Subcutaneous abdominal adipose tissue (tissue), 5 donors: ENCODE data around the gene TBC1D14.

Source experiments
- H3K27ac ChIP-seq: one replicate; pipeline ENCODE4 v1.7.0; 2013; ENCODE audit warnings: low read depth, mild to moderate bottlenecking, inconsistent platforms, low read length, moderate library complexity
- H3K27me3 ChIP-seq, 5 donors: one replicate each; pipeline ENCODE4 v1.7.0; 2013; ENCODE audit warnings: low read length in 5 of 5, inconsistent platforms in 1 of 5; ENCODE audit not compliant: control insufficient read depth in 5 of 5, insufficient read depth in 4 of 5
- H3K36me3 ChIP-seq, 5 donors: one replicate each; pipeline ENCODE4 v1.7.0; 2013; ENCODE audit warnings: low read length in 5 of 5; ENCODE audit not compliant: control insufficient read depth in 5 of 5, insufficient read depth in 5 of 5
- H3K4me1 ChIP-seq, 5 donors: one replicate each; pipeline ENCODE4 v1.7.0; 2013; ENCODE audit warnings: low read length in 5 of 5, mild to moderate bottlenecking in 3 of 5, moderate library complexity in 1 of 5; ENCODE audit not compliant: control insufficient read depth in 5 of 5, insufficient read depth in 5 of 5
- H3K4me3 ChIP-seq, 5 donors: one replicate each; pipeline ENCODE4 v1.7.0; 2013; ENCODE audit warnings: low read length in 5 of 5, low read depth in 1 of 5
- H3K9ac ChIP-seq, 5 donors: one replicate each; pipeline ENCODE4 v1.7.0; 2013; ENCODE audit warnings: low read length in 5 of 5, mild to moderate bottlenecking in 4 of 5, moderate library complexity in 3 of 5
- H3K9me3 ChIP-seq, 5 donors: one replicate each; pipeline ENCODE4 v1.7.0; 2013; ENCODE audit warnings: low read length in 5 of 5; ENCODE audit not compliant: control insufficient read depth in 5 of 5
- donor health status: healthy.
- donor health status: healthy.
- donor health status: healthy.
- donor health status: healthy.
- donor health status: healthy.

Gene TBC1D14

GRCh38 chr4:6984612-6985425 is 75.2 kb downstream of the TBC1D14 start:
- Histone ChIP-seq H3K36me3 (no peaks in the 10 kb centered on the region), H3K9me3 (no peaks in the 10 kb centered on the region), H3K4me3 (no peak overlapping the region), H3K27me3 (no peaks in the 10 kb centered on the region), H3K9ac (peak overlapping the region in 1 of 5 donors; percentile 19), H3K4me1 (peaks cover 9 to 56% (median 42%) of the 10 kb centered on the region in 5 donors), H3K27ac (no peak overlapping the region)

DNA sequence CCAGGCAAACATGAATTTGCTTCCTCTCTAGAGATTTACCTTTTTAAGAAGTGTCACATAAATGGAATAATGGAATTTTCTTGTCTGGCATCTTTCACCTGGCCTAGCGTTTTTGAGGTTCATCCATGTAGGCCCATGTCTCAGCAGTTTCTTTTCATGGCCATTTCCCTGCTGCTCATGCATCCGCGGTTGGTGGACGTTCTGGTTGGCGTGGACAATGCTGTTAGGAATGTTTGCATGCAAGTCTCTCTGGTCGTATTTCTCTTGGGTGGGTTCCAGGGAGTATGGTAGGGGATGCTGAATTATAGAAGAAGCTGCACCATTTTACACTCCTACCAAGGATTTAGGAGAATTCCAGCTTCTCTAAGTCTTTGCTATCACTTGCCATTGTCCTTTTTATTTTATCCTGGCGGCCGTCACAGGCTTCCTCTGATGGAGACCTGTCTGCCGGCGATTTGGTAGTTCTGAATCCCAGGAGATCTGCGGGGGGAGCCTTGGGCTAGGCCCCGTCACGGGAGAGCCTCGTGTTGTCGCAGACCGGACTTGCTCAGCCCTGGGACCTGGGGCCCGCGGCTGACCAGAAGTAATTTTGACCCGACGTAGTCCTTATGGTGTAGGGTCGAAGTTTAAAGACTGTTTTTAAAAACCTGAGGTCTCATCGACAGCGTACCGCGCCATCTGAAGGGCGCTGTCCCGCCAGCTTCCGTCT is 76.6 kb downstream of the TBC1D14 start:
- no peaks in the 10 kb centered on the region for H3K9me3 ChIP-seq
- H3K4me1 ChIP-seq: peaks cover 9 to 61% (median 46%) of the 10 kb centered on the region in 5 donors
- H3K36me3 ChIP-seq: peaks cover 0 to 8% (median 0%) of the 10 kb centered on the region in 5 donors
- peak overlapping the region; percentile 92 for H3K27ac ChIP-seq
- H3K27me3 ChIP-seq: no peaks in the 10 kb centered on the region
- peak overlapping the region; percentile 80 to 90 (median 88) for H3K9ac ChIP-seq
- peak overlapping the region; percentile 72 to 98 (median 89) for H3K4me3 ChIP-seq

GRCh38 chr4:6986781-6987587 is 77.4 kb downstream of the TBC1D14 start:
- H3K9me3 ChIP-seq: no peaks in the 10 kb centered on the region

DNA sequence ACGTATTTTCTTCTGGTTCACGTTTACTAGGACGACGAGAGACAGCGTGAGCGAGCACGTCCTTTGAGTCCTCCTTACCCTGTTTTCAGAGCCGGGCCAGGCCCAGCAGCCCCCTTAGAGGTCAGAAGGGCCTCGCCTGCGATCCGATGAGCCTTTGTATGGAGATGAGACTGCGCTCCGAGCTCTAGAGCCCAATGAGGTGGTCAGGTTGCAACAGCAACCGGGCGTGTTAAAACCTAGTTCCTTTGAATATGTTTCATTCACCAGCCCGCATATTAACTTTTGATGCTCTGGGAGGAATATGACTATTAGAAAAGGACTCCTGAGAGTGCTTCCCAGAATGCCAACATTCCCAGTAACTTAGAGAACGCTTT is 77.9 kb downstream of the TBC1D14 start:
- Histone ChIP-seq H3K4me1 (peaks cover 9 to 74% (median 56%) of the 10 kb centered on the region in 5 donors), H3K27me3 (no peaks in the 10 kb centered on the region), H3K9ac (peak overlapping the region; percentile 77 to 97 (median 83)), H3K27ac (peak overlapping the region; percentile 87), H3K9me3 (no peaks in the 10 kb centered on the region), H3K4me3 (peak overlapping the region; percentile 80 to 98 (median 93)), H3K36me3 (peaks cover 0 to 9% (median 0%) of the 10 kb centered on the region in 5 donors)

More at GRCh38 chr4:6986781-6987587, 77.4 kb downstream of the TBC1D14 start:
- peaks cover 9 to 69% (median 53%) of the 10 kb centered on the region in 5 donors for H3K4me1 ChIP-seq
- H3K27me3 ChIP-seq: no peaks in the 10 kb centered on the region
- H3K36me3 ChIP-seq: peaks cover 0 to 9% (median 0%) of the 10 kb centered on the region in 5 donors
- peak overlapping the region; percentile 92 for H3K27ac ChIP-seq
- peak overlapping the region; percentile 80 to 98 (median 93) for H3K4me3 ChIP-seq
- H3K9ac ChIP-seq: peak overlapping the region; percentile 88 to 97 (median 90)

GRCh38 chr4:6988016-6988715 is 78.5 kb downstream of the TBC1D14 start:
- Histone ChIP-seq H3K4me3 (peak overlapping the region; percentile 80 to 98 (median 93)), H3K27ac (peak overlapping the region; percentile 87), H3K9ac (peak overlapping the region; percentile 77 to 97 (median 83)), H3K4me1 (peaks cover 9 to 74% (median 56%) of the 10 kb centered on the region in 5 donors), H3K36me3 (peaks cover 0 to 10% (median under 1%) of the 10 kb centered on the region in 5 donors), H3K27me3 (no peaks in the 10 kb centered on the region), H3K9me3 (no peaks in the 10 kb centered on the region)

DNA sequence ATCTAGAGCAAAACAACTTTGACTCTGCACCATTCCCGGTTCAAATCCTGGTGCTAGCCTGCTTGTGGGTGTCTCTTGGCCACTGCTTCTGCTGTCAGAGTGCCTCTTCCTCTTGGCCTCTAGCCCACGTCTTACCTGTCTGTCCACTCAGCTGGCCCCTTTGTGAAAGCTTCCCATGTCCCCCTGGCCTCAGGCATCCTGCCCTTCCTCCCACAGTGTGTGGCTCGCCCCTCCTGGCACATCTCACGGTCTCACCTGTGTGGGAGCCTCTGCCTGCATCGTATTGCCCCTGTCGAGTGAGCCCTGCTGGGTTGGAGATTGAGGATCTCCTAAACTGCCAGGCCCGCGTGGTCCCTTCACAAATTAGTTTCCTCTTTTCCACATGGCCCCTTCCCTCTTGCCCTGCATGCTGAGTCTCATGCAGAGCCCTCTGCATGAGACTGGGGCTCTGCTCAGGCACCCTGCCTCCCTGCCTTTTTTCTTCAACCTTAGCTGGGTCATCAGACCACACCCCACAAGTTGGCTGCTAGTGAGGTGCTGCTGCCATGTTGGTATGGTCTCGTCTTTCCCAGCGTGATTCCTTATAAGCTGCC is 79.8 kb downstream of the TBC1D14 start:
- no peaks in the 10 kb centered on the region for H3K9me3 ChIP-seq
- no peak overlapping the region for H3K4me3 ChIP-seq
- H3K27ac ChIP-seq: no peak overlapping the region
- H3K9ac ChIP-seq: no peak overlapping the region
- peaks cover 0 to 18% (median 6%) of the 10 kb centered on the region in 5 donors for H3K36me3 ChIP-seq
- peaks cover 9 to 69% (median 52%) of the 10 kb centered on the region in 5 donors for H3K4me1 ChIP-seq
- H3K27me3 ChIP-seq: no peaks in the 10 kb centered on the region

- H3K4me1 ChIP-seq: peaks cover 9 to 56% (median 46%) of the 10 kb centered on the region in 5 donors
- H3K27me3 ChIP-seq: no peaks in the 10 kb centered on the region
- no peak overlapping the region for H3K27ac ChIP-seq
- H3K9ac ChIP-seq: peak overlapping the region in 1 of 5 donors; percentile 18
- H3K9me3 ChIP-seq: no peaks in the 10 kb centered on the region
- H3K36me3 ChIP-seq: peaks cover 3 to 26% (median 13%) of the 10 kb centered on the region in 5 donors
- no peak overlapping the region for H3K4me3 ChIP-seq
These were observed 81.0 kb downstream of the TBC1D14 start for GRCh38 chr4:6990661-6991060.

DNA sequence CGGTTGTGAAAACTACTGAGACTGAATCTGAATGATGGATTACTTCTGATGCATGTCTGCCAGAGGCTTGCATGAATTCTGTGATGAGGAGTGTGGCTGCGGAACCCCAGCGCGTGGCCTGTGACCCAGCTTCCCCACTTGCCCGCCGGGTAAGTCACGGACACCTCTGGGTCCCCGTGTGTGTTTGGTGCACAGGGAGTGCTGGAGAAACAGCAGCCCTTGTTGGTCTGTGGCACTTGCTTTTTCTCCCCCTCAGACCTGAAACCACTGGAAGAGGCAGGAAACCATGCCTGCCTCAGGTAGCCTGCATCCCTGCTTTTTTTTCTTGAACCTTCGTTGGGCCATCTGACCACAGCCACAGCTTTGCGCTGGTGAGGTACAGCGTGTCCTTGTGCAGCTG is 81.6 kb downstream of the TBC1D14 start:
- Histone ChIP-seq H3K36me3 (peaks cover 3 to 27% (median 15%) of the 10 kb centered on the region in 5 donors), H3K27me3 (no peaks in the 10 kb centered on the region), H3K9ac (peak overlapping the region in 1 of 5 donors; percentile 38), H3K4me1 (peaks cover 5 to 51% (median 40%) of the 10 kb centered on the region in 5 donors), H3K27ac (no peak overlapping the region), H3K4me3 (peak overlapping the region in 2 of 5 donors; percentile 22 to 33), H3K9me3 (no peaks in the 10 kb centered on the region)
